Measurements from ENCODE around the gene MAPK8IP1. TPM values are rescaled to one million over a fixed set of nuclear protein-coding genes. Genes with fewer than 3 reads are reported as not detected.

The MAPK8IP1 gene
- total RNA-seq, 1 experiment from 2014 or later, result 13.6 TPM

- H3F3A ChIP-seq (ENCODE audit: insufficient read depth, low read depth), result peaks cover 19% of the 10 kb centered on the region; the same call in 1 of the 2 replicates
- BruUV-seq (replicated peaks), result TSS peak; percentile 91
- peak overlapping the region; percentile 96 for H3K4me3 ChIP-seq
- H3K27me3 ChIP-seq (ENCODE audit: insufficient read depth, low read depth), result no peaks in the 10 kb centered on the region
- TF ChIP-seq EZH2 (IDR thresholded peaks at IDR 0.05; ENCODE audit: low read depth), result no peak
- TF ChIP-seq, protein P1, sequence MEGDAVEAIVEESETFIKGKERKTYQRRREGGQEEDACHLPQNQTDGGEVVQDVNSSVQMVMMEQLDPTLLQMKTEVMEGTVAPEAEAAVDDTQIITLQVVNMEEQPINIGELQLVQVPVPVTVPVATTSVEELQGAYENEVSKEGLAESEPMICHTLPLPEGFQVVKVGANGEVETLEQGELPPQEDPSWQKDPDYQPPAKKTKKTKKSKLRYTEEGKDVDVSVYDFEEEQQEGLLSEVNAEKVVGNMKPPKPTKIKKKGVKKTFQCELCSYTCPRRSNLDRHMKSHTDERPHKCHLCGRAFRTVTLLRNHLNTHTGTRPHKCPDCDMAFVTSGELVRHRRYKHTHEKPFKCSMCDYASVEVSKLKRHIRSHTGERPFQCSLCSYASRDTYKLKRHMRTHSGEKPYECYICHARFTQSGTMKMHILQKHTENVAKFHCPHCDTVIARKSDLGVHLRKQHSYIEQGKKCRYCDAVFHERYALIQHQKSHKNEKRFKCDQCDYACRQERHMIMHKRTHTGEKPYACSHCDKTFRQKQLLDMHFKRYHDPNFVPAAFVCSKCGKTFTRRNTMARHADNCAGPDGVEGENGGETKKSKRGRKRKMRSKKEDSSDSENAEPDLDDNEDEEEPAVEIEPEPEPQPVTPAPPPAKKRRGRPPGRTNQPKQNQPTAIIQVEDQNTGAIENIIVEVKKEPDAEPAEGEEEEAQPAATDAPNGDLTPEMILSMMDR (conservative IDR thresholded peaks at IDR 0.05), result no peak
- H3K79me2 ChIP-seq (ENCODE audit: low read depth), result peaks cover 18% of the 10 kb centered on the region
- ChIA-PET POLR2A (ENCODE audit: unreplicated experiment) (interaction anchor here (0.5 to 1.1 kb wide), 5 partner anchors 10 to 669 kb away, joined by 3 to 9 read pairs (median 4); no protein-coding TSS in a partner anchor), CTCF (no interaction called here)
- DNase-seq, result peak; percentile 65 to 79
- peaks cover 9% of the 10 kb centered on the region; the same call in 1 of the 2 replicates for H3K4me1 ChIP-seq (replicated peaks; ENCODE audit: insufficient read depth)
- H2AFZ ChIP-seq, result peak overlapping the region; percentile 94
- no peaks in the 10 kb centered on the region for H3K9me3 ChIP-seq (ENCODE audit: insufficient read depth, low read depth)
- H3K4me2 ChIP-seq, result peak overlapping the region; percentile 85
- no peaks in the 10 kb centered on the region for H4K20me1 ChIP-seq (ENCODE audit: insufficient read depth)
- H3K9me2 ChIP-seq (ENCODE audit: insufficient read depth), result no peaks in the 10 kb centered on the region
- 0 out of 2 replicates have a peak, but pooled peaks cover 8% of the 10 kb centered on the region for H3K36me3 ChIP-seq (ENCODE audit: low read depth)
- intact Hi-C loops (cut with micrococcal nuclease; ENCODE audit: unreplicated experiment), result loop anchor here (1.0 to 5.0 kb wide), 2 partner anchors 19 to 71 kb away; partner anchors contain the start of gene CRY2
- no peak overlapping the region for H3K27ac ChIP-seq
Observed at GRCh38 chr11:45918331-45918941, 33.0 kb downstream of the MAPK8IP1 start.

GRCh38 chr11:45918962-45919675 is 33.7 kb downstream of the MAPK8IP1 start:
- no peak overlapping the region for H3K27ac ChIP-seq
- peaks cover 22% of the 10 kb centered on the region; the same call in 1 of the 2 replicates for H3F3A ChIP-seq (ENCODE audit: insufficient read depth, low read depth)
- no peak for DNase-seq
- 0 out of 2 replicates have a peak, but pooled peaks cover 8% of the 10 kb centered on the region for H3K36me3 ChIP-seq (ENCODE audit: low read depth)
- ChIA-PET CTCF (no interaction called here), POLR2A (ENCODE audit: unreplicated experiment) (no interaction called here)
- H2AFZ ChIP-seq, result no peak overlapping the region
- intact Hi-C loops (cut with micrococcal nuclease; ENCODE audit: unreplicated experiment), result loop anchor here (1.0 to 5.0 kb wide), 2 partner anchors 20 to 72 kb away; partner anchors contain the start of gene CRY2
- no peaks in the 10 kb centered on the region for H3K9me2 ChIP-seq (ENCODE audit: insufficient read depth)
- peak overlapping the region; percentile 85 for H3K4me2 ChIP-seq
- BruUV-seq (replicated peaks), result no TSS peak
- peaks cover 9% of the 10 kb centered on the region; the same call in 1 of the 2 replicates for H3K4me1 ChIP-seq (replicated peaks; ENCODE audit: insufficient read depth)
- TF ChIP-seq, protein P1 (conservative IDR thresholded peaks at IDR 0.05), result no peak
- TF ChIP-seq EZH2 (IDR thresholded peaks at IDR 0.05; ENCODE audit: low read depth), result no peak
- H3K9me3 ChIP-seq (ENCODE audit: insufficient read depth, low read depth), result no peaks in the 10 kb centered on the region
- peaks cover 18% of the 10 kb centered on the region for H3K79me2 ChIP-seq (ENCODE audit: low read depth)
- H3K4me3 ChIP-seq, result peak overlapping the region; percentile 96; the same call in 1 of the 2 replicates
- H3K27me3 ChIP-seq (ENCODE audit: insufficient read depth, low read depth), result no peaks in the 10 kb centered on the region
- no peaks in the 10 kb centered on the region for H4K20me1 ChIP-seq (ENCODE audit: insufficient read depth)

DNA sequence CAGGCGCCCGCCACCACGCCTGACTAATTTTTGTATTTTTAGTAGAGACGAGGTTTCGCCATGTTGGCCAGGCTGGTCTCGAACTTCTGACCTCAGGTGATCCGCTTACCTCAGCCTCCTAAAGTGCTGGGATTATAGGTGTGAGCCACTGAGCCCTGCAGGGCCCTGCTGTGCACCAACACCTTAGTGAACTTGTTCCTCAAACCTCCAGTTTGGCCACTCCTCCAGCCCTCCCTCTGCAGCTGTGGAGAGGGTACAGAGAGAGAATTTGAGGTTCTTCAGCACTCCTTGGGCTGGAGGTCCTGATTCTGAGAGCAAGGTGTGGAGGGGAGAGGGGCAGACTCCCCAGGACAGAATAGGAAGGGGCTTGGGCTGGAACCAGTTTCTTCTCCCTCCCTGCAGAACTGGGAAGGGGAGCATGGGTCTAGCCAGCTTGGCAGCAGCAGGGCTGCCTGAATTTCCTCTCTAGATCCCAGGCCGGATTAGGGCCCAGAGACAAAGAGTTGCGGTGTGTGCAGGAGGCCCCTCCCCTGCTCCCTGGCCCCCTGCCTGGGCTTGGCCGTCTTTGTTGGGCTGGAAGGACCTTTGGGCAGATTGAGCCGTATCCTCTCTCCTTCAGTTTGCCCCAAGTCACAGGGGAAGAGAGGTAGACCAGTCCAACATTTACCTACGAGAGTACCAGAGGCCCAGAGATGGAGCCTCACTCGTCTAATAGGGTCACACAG is 34.5 kb downstream of the MAPK8IP1 start:
- Histone ChIP-seq H3K4me2 (no peak overlapping the region), H3F3A (ENCODE audit: insufficient read depth, low read depth) (peaks cover 26% of the 10 kb centered on the region; the same call in 1 of the 2 replicates), H3K9me2 (ENCODE audit: insufficient read depth) (no peaks in the 10 kb centered on the region), H3K9me3 (ENCODE audit: insufficient read depth, low read depth) (no peaks in the 10 kb centered on the region), H3K4me3 (no peak overlapping the region), H3K36me3 (ENCODE audit: low read depth) (0 out of 2 replicates have a peak, but pooled peaks cover 2% of the 10 kb centered on the region), H3K27ac (no peak overlapping the region), H4K20me1 (ENCODE audit: insufficient read depth) (no peaks in the 10 kb centered on the region), H3K27me3 (ENCODE audit: insufficient read depth, low read depth) (no peaks in the 10 kb centered on the region), H3K79me2 (ENCODE audit: low read depth) (peaks cover 18% of the 10 kb centered on the region), H2AFZ (no peak overlapping the region), H3K4me1 (replicated peaks; ENCODE audit: insufficient read depth) (peaks cover 9% of the 10 kb centered on the region; the same call in 1 of the 2 replicates)
- no peak for DNase-seq
- BruUV-seq (replicated peaks), result no TSS peak
- TF ChIP-seq, protein P1 (conservative IDR thresholded peaks at IDR 0.05), result no peak
- no peak for TF ChIP-seq EZH2 (IDR thresholded peaks at IDR 0.05; ENCODE audit: low read depth)
- intact Hi-C loops (cut with micrococcal nuclease; ENCODE audit: unreplicated experiment), result loop anchor here (5.0 kb wide), 1 partner anchor 73 kb away; the partner anchor contains the start of gene CRY2
- ChIA-PET POLR2A (ENCODE audit: unreplicated experiment) (no interaction called here), CTCF (no interaction called here)

All from PC-9 (cell line).